CD8-positive, alpha-beta memory T cell (primary cell): ENCODE measurements around the gene SFMBT1. TPM values are rescaled to one million over a fixed set of nuclear protein-coding genes. Genes with fewer than 3 reads are reported as not detected.
A peak's percentile ranks its signal among the peaks of the same experiment; 100 is the strongest.

Experiments
- CTCF ChIA-PET: fragments of 350-600 bp; sonication (Branson Sonifier 250); formaldehyde crosslinking; loops from one replicate; lab custom pipeline; 2021; ENCODE audit warnings: antibody characterized with exemption; lab: Charles Lee
- POLR2A ChIA-PET: fragments of 350-600 bp; sonication (Branson Sonifier 250); formaldehyde crosslinking; loops from one replicate; lab custom pipeline; 2021; ENCODE audit warnings: antibody characterized with exemption; lab: Charles Lee
- DNase-seq, 5 donors: peaks; one replicate each; pipeline versions ENCODE4 v3.0.0 to v3.0.0-alpha.2; 2020 to 2022; ENCODE audit warnings: mixed read lengths in 1 of 5
- H3K27ac ChIP-seq: one replicate; pipeline ENCODE4 v1.7.0; 2013; ENCODE audit warnings: low read depth, mild to moderate bottlenecking, low read length, moderate library complexity
- H3K27me3 ChIP-seq: 2 replicates; pipeline ENCODE4 v1.7.0; 2013; ENCODE audit warnings: low read length, mild to moderate bottlenecking; ENCODE audit not compliant: insufficient read depth, poor library complexity, severe bottlenecking
- H3K36me3 ChIP-seq: 2 replicates; pipeline ENCODE4 v1.7.0; 2013; ENCODE audit warnings: mild to moderate bottlenecking, low read length, moderate library complexity; ENCODE audit not compliant: insufficient read depth
- H3K4me1 ChIP-seq: 2 replicates; pipeline ENCODE4 v1.7.0; 2013; ENCODE audit warnings: mild to moderate bottlenecking, low read length, moderate library complexity; ENCODE audit not compliant: insufficient read depth
- H3K4me3 ChIP-seq: 2 replicates; pipeline ENCODE4 v1.7.0; 2013; ENCODE audit warnings: mild to moderate bottlenecking, low read length
- H3K9me3 ChIP-seq: 2 replicates; pipeline ENCODE4 v1.7.0; 2013; ENCODE audit warnings: mild to moderate bottlenecking, low read length
- H3K27ac Mint-ChIP-seq, 8 donors: one replicate each; pipeline ENCODE4 v1.8.0; 2020 to 2021; ENCODE audit warnings: mixed read lengths in 8 of 8, mild to moderate bottlenecking in 6 of 8, inconsistent platforms in 3 of 8, moderate library complexity in 3 of 8
- H3K27me3 Mint-ChIP-seq, 2 donors: one replicate each; pipeline ENCODE4 v1.8.0; 2020 to 2021; ENCODE audit warnings: mixed read lengths in 2 of 2, mild to moderate bottlenecking in 1 of 2, moderate library complexity in 1 of 2
- H3K36me3 Mint-ChIP-seq, 3 donors: one replicate each; pipeline ENCODE4 v1.8.0; 2020 to 2021; ENCODE audit warnings: mixed read lengths in 3 of 3, inconsistent platforms in 1 of 3, mild to moderate bottlenecking in 1 of 3
- H3K4me1 Mint-ChIP-seq, 3 donors: one replicate each; pipeline ENCODE4 v1.8.0; 2020 to 2021; ENCODE audit warnings: mixed read lengths in 3 of 3, inconsistent platforms in 1 of 3, mild to moderate bottlenecking in 1 of 3
- H3K4me3 Mint-ChIP-seq, 7 donors: one replicate each; pipeline ENCODE4 v1.8.0; 2020 to 2021; ENCODE audit warnings: mixed read lengths in 7 of 7, mild to moderate bottlenecking in 6 of 7, moderate library complexity in 4 of 7, inconsistent platforms in 2 of 7
- H3K9me3 Mint-ChIP-seq, 5 donors: one replicate each; pipeline ENCODE4 v1.8.0; 2020 to 2022; ENCODE audit warnings: mixed read lengths in 5 of 5, mild to moderate bottlenecking in 3 of 5, moderate library complexity in 2 of 5, inconsistent platforms in 1 of 5
- polyA plus RNA-seq: library from polyadenylated mRNA; unstranded; fragments of 300-500 nt; fragmentation: Illumina TruSeq; gene quantifications from one replicate; pipeline ENCODE4 v1.2.3, GENCODE V29; 2021
- total RNA-seq, 2 experiments: library from RNA; stranded (reverse); gene quantifications; one replicate each; pipeline ENCODE4 v1.2.3, GENCODE V29; 2021

SFMBT1 gene
- total and polyA plus RNA-seq, 3 experiments from 2014 or later, result 17.0 to 21.0 (median 18.3) TPM

DNA sequence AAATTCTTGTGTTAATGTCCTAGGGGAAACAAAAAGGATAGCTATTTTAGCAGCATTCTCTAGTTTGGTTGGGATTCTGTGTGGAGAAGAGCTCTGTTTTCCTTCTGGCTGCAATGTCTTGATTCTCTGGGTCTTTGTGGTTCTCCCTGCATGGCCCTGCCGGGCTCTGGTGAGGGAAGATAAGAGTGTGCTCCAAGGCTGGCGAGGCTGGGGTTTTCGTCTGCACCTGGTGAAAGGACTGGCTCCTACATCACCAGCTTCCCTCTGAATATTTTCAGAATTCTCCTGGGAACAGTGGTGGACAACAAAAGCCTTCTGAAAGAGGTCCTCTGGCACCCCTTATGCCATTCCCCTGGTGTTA lies 38.1 kb upstream of the SFMBT1 start:
- H3K4me3 Mint-ChIP-seq, result no peak overlapping the region
- DNase-seq, result no peak
- peak overlapping the region in 2 of 8 donors; percentile 52 to 59 for H3K27ac Mint-ChIP-seq

DNA sequence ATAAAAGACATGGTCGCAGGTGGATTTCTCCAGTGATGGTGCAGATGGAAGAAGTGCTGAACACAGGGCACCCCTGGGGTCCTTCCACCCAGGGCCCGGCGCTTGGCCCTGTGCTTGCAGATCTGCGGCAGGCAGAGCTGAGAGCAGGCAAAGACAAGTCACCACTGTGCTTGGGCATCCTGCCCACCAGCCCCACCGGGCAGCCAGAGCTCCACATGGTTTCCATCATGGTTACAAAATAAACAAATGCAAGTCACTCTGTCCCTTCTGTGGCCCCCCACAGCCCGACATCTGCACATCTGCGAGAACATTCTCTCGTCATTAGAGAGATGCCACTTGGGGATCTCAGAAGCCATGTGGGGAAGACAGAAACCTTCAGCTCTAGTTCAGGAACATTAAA lies 37.6 kb upstream of the SFMBT1 start:
- Histone ChIP-seq H3K27ac (no peak overlapping the region), H3K4me1 (no peaks in the 10 kb centered on the region), H3K4me3 (no peak overlapping the region), H3K36me3 (no peaks in the 10 kb centered on the region), H3K27me3 (no peaks in the 10 kb centered on the region), H3K9me3 (no peaks in the 10 kb centered on the region)
- DNase-seq, result no peak
- CTCF ChIA-PET, result interaction anchor here (1.2 kb wide), 1 partner anchor 10 kb away, joined by 3 read pairs; no protein-coding TSS in a partner anchor
- Mint-ChIP-seq H3K4me1 (no peaks in the 10 kb centered on the region), H3K27ac (no peak overlapping the region), H3K4me3 (no peak overlapping the region), H3K27me3 (no peaks in the 10 kb centered on the region), H3K36me3 (peaks cover 0 to 30% (median 2%) of the 10 kb centered on the region in 3 donors), H3K9me3 (no peaks in the 10 kb centered on the region)
- POLR2A ChIA-PET, result interaction anchor here (0.7 kb wide), 1 partner anchor 10 kb away, joined by 3 read pairs; no protein-coding TSS in a partner anchor

More for the DNA sequence above, 38.1 kb upstream of the SFMBT1 start:
- no peaks in the 10 kb centered on the region for H3K27me3 Mint-ChIP-seq
- Histone ChIP-seq H3K9me3 (no peaks in the 10 kb centered on the region), H3K4me3 (no peak overlapping the region), H3K36me3 (no peaks in the 10 kb centered on the region), H3K27ac (no peak overlapping the region), H3K27me3 (no peaks in the 10 kb centered on the region), H3K4me1 (no peaks in the 10 kb centered on the region)
- peaks cover 0 to 33% (median 2%) of the 10 kb centered on the region in 3 donors for H3K36me3 Mint-ChIP-seq
- CTCF ChIA-PET, result interaction anchor here (1.2 kb wide), 1 partner anchor 10 kb away, joined by 3 read pairs; no protein-coding TSS in a partner anchor
- POLR2A ChIA-PET, result no interaction called here
- H3K4me1 Mint-ChIP-seq, result no peaks in the 10 kb centered on the region
- no peaks in the 10 kb centered on the region for H3K9me3 Mint-ChIP-seq

DNA sequence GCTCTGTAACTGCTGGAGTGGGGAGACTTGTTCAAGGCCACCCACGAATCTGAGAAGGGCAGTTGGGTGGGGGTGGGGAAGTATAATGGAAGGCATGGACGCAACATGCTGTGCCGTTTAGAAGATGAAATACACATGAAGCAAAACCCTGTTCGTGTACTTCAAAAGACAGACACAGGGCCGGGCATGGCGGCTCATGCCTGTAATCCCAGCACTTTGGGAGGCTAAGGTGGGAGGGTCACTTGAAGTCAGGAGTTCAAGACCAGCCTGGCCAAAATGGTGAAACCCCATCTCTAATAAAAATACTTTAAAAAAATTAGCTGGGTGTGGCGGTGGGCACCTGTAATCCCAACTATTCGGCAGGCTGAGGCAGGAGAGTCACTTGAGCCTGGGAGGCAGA lies 36.9 kb upstream of the SFMBT1 start:
- Mint-ChIP-seq H3K27me3 (no peaks in the 10 kb centered on the region), H3K9me3 (no peaks in the 10 kb centered on the region), H3K27ac (peak overlapping the region in 2 of 8 donors; percentile 32 to 74), H3K4me1 (no peaks in the 10 kb centered on the region), H3K4me3 (no peak overlapping the region), H3K36me3 (peaks cover 0 to 23% (median 0%) of the 10 kb centered on the region in 3 donors)
- Histone ChIP-seq H3K36me3 (no peaks in the 10 kb centered on the region), H3K4me3 (no peak overlapping the region), H3K4me1 (no peaks in the 10 kb centered on the region), H3K27me3 (no peaks in the 10 kb centered on the region), H3K27ac (no peak overlapping the region), H3K9me3 (no peaks in the 10 kb centered on the region)
- POLR2A ChIA-PET, result no interaction called here
- no peak for DNase-seq
- CTCF ChIA-PET, result interaction anchor here (1.2 kb wide), 1 partner anchor 9 kb away, joined by 3 read pairs; no protein-coding TSS in a partner anchor

DNA sequence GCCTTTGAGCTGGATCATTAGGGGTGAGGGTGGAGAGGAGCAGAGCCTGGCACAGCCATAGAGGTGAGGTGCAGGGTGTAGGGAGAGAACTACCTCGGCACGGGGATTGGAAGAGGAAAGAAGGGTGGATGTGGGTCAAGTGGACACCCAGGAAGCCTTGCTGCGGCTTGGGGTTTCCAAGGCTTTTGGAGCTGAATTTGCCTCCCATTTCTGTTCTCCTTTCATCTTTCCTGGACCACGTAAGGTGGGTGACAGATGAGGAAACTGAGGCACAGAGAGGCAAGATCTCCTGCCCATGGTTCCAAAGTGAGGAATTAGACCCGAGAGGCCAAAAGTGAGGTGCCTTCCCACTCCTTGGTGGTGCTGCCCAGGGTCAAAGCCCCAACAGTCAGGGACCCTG lies 35.4 kb upstream of the SFMBT1 start:
- DNase-seq, result no peak
- Histone ChIP-seq H3K36me3 (no peaks in the 10 kb centered on the region), H3K9me3 (no peaks in the 10 kb centered on the region), H3K27me3 (no peaks in the 10 kb centered on the region), H3K4me1 (no peaks in the 10 kb centered on the region), H3K27ac (no peak overlapping the region), H3K4me3 (no peak overlapping the region)
- no peak overlapping the region for H3K4me3 Mint-ChIP-seq
- no peaks in the 10 kb centered on the region for H3K9me3 Mint-ChIP-seq
- CTCF ChIA-PET, result no interaction called here
- H3K27ac Mint-ChIP-seq, result peak overlapping the region in 1 of 8 donors; percentile 68
- peaks cover 0 to 14% (median 0%) of the 10 kb centered on the region in 3 donors for H3K36me3 Mint-ChIP-seq
- no peaks in the 10 kb centered on the region for H3K4me1 Mint-ChIP-seq
- no peaks in the 10 kb centered on the region for H3K27me3 Mint-ChIP-seq
- POLR2A ChIA-PET, result no interaction called here

DNA sequence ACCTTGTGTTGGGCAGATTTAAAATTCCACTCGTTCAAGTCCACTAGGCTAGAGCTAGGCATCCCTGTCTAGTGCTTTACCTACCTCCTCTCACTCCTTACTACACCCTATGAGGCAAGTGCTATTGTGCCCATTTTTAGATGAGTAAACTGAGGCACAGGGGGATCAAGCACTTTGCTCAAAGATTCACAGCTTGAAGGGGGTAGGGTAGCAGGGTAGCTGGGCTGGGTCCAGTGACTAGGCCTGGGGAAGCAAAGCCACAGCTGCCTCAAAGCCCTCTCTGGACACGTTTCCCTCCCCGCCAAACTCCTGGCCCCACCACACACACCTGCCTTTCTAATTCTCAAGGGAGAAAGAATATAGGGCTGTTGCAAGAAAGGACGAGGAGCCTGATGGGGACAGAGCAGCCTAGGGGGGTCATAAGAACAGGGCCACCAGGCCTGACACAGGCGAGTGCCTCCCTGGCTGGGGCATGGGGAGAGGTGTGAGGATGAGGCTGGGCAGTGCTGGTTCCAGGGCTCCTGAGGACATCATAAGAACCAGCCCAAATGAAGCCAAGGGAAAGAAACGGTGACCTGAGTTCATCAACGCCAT lies 34.8 kb upstream of the SFMBT1 start:
- POLR2A ChIA-PET, result no interaction called here

DNA sequence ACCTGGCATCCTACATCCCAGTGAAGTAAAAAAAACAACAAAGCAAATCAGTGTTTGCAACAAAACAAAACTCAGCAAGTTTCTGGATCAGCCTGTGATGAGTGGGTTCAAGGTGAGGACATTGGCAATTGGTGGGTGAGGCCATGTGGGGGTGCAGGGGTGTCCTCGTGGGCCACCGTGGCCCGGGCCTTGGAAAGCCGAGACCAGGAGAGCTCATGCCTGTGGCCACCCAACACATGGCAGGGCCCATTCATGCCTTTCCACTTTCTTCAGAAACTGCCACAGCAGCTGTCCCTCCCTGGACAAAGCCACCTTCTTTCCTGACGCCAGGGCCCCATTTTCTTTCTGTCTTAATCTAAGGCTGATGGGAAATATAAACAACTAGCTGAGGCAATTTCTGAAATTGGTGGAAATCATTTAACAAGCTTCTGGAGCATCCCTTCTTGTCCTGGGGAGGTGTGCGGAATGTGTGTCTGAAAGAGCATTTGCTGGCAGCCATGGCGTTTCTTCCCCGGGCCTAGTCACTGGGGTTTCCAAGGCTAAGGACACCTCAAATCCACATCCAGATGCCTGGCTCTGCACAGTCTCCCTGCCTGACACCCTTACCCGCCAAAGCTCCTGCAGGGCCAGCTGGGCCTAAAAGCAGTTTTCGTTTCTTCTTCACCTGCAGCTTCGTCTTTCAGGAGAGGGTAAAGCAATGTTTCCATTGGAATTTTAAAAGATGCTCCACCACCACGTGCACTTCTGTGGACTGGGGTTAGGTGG lies 34.1 kb upstream of the SFMBT1 start:
- Histone ChIP-seq H3K27ac (no peak overlapping the region), H3K27me3 (no peaks in the 10 kb centered on the region), H3K9me3 (no peaks in the 10 kb centered on the region), H3K36me3 (no peaks in the 10 kb centered on the region), H3K4me1 (no peaks in the 10 kb centered on the region), H3K4me3 (no peak overlapping the region)
- H3K27me3 Mint-ChIP-seq, result no peaks in the 10 kb centered on the region
- H3K36me3 Mint-ChIP-seq, result peaks cover 0 to 7% (median 0%) of the 10 kb centered on the region in 3 donors
- H3K4me1 Mint-ChIP-seq, result no peaks in the 10 kb centered on the region
- POLR2A ChIA-PET, result no interaction called here
- no peak overlapping the region for H3K27ac Mint-ChIP-seq
- CTCF ChIA-PET, result no interaction called here
- no peak for DNase-seq
- H3K4me3 Mint-ChIP-seq, result no peak overlapping the region
- no peaks in the 10 kb centered on the region for H3K9me3 Mint-ChIP-seq

More for the DNA sequence above, 34.8 kb upstream of the SFMBT1 start:
- Mint-ChIP-seq H3K27ac (no peak overlapping the region), H3K9me3 (no peaks in the 10 kb centered on the region), H3K36me3 (peaks cover 0 to 11% (median 0%) of the 10 kb centered on the region in 3 donors), H3K4me1 (no peaks in the 10 kb centered on the region), H3K27me3 (no peaks in the 10 kb centered on the region), H3K4me3 (no peak overlapping the region)
- Histone ChIP-seq H3K27ac (no peak overlapping the region), H3K9me3 (no peaks in the 10 kb centered on the region), H3K4me1 (no peaks in the 10 kb centered on the region), H3K4me3 (no peak overlapping the region), H3K27me3 (no peaks in the 10 kb centered on the region), H3K36me3 (no peaks in the 10 kb centered on the region)
- CTCF ChIA-PET, result no interaction called here
- DNase-seq, result no peak

DNA sequence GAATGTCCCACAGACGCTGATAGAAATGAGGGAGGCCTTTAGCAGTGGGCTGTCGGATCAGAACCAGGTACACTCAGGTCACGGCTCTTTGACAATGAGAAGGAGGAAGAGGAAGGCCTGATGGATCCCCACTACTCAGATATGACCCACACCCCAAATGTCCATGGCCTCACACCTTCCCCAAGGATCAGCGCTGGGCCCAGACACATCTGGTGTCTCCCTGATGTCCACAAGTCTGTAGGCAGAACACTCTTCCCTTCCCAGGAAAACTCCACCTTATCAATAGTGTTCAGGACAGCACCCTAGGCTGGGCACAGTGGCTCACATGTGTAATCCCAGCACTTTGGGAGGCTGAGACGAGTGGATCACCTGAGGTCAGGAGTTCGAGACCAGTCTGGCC lies 33.3 kb upstream of the SFMBT1 start:
- no peaks in the 10 kb centered on the region for H3K4me1 ChIP-seq
- H3K4me1 Mint-ChIP-seq, result peaks cover 0 to 3% (median 1%) of the 10 kb centered on the region in 3 donors
- ChIA-PET CTCF (no interaction called here), POLR2A (no interaction called here)
- H3K9me3 Mint-ChIP-seq, result no peaks in the 10 kb centered on the region
- no peak overlapping the region for H3K4me3 Mint-ChIP-seq
- no peaks in the 10 kb centered on the region for H3K9me3 ChIP-seq
- no peak for DNase-seq
- no peaks in the 10 kb centered on the region for H3K27me3 Mint-ChIP-seq
- H3K4me3 ChIP-seq, result no peak overlapping the region
- no peaks in the 10 kb centered on the region for H3K36me3 ChIP-seq
- H3K36me3 Mint-ChIP-seq, result peaks cover 0 to 4% (median 0%) of the 10 kb centered on the region in 3 donors
- H3K27ac Mint-ChIP-seq, result no peak overlapping the region
- no peak overlapping the region for H3K27ac ChIP-seq
- no peaks in the 10 kb centered on the region for H3K27me3 ChIP-seq

DNA sequence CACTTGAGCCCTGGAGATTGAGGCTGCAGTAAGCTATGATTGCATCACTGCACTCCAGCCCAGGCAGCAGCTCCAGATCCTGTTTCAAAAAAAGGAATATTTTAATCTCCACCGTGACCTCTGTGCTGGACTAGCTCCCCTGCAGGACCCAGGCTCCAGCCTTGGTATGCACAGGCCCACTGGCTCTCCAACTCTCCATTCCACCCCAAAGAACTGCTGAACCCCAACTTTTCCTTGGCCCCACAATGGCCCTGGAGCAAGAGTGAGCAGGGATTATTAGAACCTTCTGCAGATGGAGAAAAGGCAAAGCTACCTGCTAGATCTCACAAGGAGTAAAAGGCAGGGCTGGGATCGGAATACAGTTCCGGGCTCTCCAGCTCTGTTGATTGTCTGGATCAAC lies 32.8 kb upstream of the SFMBT1 start:
- POLR2A ChIA-PET, result no interaction called here
- H3K27ac Mint-ChIP-seq, result no peak overlapping the region

More for the DNA sequence above, 32.8 kb upstream of the SFMBT1 start:
- Histone ChIP-seq H3K4me3 (no peak overlapping the region), H3K9me3 (no peaks in the 10 kb centered on the region), H3K27ac (no peak overlapping the region), H3K4me1 (no peaks in the 10 kb centered on the region), H3K27me3 (no peaks in the 10 kb centered on the region), H3K36me3 (no peaks in the 10 kb centered on the region)
- H3K4me3 Mint-ChIP-seq, result no peak overlapping the region
- H3K4me1 Mint-ChIP-seq, result peaks cover 0 to 3% (median 2%) of the 10 kb centered on the region in 3 donors
- H3K27me3 Mint-ChIP-seq, result no peaks in the 10 kb centered on the region
- peaks cover 0 to under 1% (median 0%) of the 10 kb centered on the region in 3 donors for H3K36me3 Mint-ChIP-seq
- DNase-seq, result no peak
- CTCF ChIA-PET, result no interaction called here
- H3K9me3 Mint-ChIP-seq, result no peaks in the 10 kb centered on the region
